ENCODE data around the gene CLCNKB.

Gene CLCNKB

GRCh38 chr1:16072616-16073484 lies 29.3 kb downstream of the CLCNKB start:
- peak overlapping the region; percentile 67 for H3K4me3 ChIP-seq
- no peak for DNase-seq (ENCODE audit: low spot score)
- H3K27ac ChIP-seq = no peak overlapping the region
- TF ChIP-seq, protein P1, sequence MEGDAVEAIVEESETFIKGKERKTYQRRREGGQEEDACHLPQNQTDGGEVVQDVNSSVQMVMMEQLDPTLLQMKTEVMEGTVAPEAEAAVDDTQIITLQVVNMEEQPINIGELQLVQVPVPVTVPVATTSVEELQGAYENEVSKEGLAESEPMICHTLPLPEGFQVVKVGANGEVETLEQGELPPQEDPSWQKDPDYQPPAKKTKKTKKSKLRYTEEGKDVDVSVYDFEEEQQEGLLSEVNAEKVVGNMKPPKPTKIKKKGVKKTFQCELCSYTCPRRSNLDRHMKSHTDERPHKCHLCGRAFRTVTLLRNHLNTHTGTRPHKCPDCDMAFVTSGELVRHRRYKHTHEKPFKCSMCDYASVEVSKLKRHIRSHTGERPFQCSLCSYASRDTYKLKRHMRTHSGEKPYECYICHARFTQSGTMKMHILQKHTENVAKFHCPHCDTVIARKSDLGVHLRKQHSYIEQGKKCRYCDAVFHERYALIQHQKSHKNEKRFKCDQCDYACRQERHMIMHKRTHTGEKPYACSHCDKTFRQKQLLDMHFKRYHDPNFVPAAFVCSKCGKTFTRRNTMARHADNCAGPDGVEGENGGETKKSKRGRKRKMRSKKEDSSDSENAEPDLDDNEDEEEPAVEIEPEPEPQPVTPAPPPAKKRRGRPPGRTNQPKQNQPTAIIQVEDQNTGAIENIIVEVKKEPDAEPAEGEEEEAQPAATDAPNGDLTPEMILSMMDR (IDR thresholded peaks at IDR 0.05) = no peak

GRCh38 chr1:16073490-16074119 lies 30.0 kb downstream of the CLCNKB start, which contains the start of gene FAM131C:
FAM131C (minus strand) TSS chr1:16073651; CDS start chr1:16073442, 209 bp downstream.
- Histone ChIP-seq H3K27ac (no peak within 1 kb of the TSS), H3K4me3 (peak within 1 kb of the TSS; percentile 67)
- TF ChIP-seq, protein P1 (IDR thresholded peaks at IDR 0.05) = peak; percentile 25
- no peak for DNase-seq (ENCODE audit: low spot score)

DNA sequence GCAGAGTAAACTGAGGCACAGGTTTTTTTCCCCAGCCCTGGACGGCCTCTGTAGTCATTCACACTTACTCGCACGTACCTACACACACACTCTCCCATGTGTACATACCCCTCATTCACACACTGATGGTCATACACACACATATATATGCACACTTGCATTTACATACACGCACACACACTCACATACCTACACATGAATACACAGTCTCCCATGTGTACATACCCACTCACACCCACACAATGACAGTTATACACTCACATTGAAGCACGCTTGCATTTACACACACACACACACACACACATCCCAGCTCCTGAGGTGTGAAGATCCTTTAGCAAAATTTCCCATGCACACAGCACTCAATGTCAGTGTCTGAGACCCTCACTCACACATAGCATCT lies 30.6 kb downstream of the CLCNKB start:
- TF ChIP-seq, protein P1 (IDR thresholded peaks at IDR 0.05) = no peak
- no peak overlapping the region for H3K27ac ChIP-seq
- H3K4me3 ChIP-seq = peak overlapping the region; percentile 67
- no peak for DNase-seq (ENCODE audit: low spot score)

GRCh38 chr1:16075337-16076030 lies 31.9 kb downstream of the CLCNKB start:
- Histone ChIP-seq H3K27ac (peak overlapping the region in 1 of 2 donors; percentile 24), H3K4me3 (no peak overlapping the region)
- DNase-seq (ENCODE audit: low spot score) = no peak
- TF ChIP-seq, protein P1 (IDR thresholded peaks at IDR 0.05) = no peak

- no peak for DNase-seq (ENCODE audit: low spot score)
- TF ChIP-seq, protein P1 (IDR thresholded peaks at IDR 0.05) = no peak
- Histone ChIP-seq H3K27ac (peak overlapping the region; percentile 20 to 24), H3K4me3 (no peak overlapping the region)
Observed at GRCh38 chr1:16076031-16076864, 32.7 kb downstream of the CLCNKB start.

DNA sequence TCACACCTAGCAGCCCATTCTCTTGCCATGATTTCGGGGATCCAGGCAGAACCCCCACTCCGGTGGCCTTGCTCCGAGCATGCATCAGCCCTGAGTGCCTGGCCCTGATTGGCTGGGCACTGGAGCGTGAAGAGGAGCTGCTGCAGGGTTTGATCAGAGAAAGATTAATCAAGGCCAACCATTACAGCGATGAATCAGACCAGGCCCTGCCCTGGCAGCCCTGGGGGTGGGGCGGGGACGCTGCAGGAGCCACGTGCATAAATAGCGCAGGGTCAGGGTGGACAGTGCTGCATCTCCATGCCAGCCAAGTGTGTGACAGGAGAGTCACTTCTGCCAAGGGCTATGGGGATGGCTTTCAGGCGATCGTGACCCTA lies 33.3 kb downstream of the CLCNKB start:
- H3K27ac ChIP-seq = peak overlapping the region in 1 of 2 donors; percentile 24
- no peak for DNase-seq (ENCODE audit: low spot score)
- H3K4me3 ChIP-seq = no peak overlapping the region
- TF ChIP-seq, protein P1 (IDR thresholded peaks at IDR 0.05) = no peak
